ENCODE data around the gene SCRT2.

The SCRT2 gene

DNA sequence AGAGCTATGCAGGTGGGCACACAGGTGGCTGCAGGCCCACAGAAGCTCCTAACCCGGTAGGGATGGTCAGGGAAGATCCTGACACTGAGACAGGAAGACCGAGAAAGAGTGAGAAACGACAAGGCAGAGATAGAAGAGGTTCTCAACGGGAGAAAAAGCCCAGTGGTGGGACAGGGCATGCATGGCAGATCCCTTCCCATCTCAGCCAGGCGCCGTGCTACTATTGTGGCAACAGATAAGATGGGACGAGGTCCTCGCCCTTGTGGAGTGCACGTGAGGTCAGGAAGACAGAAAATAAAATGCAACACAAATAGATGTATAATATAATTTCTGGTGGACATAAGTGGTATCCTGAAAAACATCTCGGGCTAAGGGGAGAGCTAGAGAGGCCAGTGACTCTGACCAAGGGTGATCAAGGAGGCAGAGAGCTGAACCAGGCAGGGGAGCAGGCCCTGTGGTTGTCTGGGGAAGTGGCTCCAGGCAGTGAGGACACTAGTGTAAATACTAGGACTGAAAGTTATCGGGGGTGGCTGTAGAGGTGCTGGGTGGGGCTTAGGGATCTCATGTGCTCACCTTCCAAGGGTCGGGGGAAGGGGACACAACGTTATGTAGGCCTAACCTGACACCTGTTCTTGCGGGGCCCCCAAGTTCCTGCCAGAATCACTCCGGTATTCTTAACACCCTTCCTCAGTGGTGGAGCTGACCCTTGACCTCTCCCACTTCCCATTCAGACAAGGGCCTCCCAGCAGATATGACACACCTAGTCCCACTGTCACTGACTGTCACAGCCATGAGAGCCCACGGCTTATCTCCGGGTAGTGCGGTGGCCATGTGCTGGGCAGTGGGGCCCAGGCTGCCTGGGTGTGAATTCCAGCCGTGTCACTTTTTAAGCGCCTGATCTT, 23.6 kb downstream of the SCRT2 start:
- TF ChIP-seq CTCF (IDR thresholded peaks at IDR 0.05; ENCODE audit: extremely low read depth, insufficient read depth, missing control alignments): no peak
- DNase-seq (ENCODE audit: low spot score): no peak

DNA sequence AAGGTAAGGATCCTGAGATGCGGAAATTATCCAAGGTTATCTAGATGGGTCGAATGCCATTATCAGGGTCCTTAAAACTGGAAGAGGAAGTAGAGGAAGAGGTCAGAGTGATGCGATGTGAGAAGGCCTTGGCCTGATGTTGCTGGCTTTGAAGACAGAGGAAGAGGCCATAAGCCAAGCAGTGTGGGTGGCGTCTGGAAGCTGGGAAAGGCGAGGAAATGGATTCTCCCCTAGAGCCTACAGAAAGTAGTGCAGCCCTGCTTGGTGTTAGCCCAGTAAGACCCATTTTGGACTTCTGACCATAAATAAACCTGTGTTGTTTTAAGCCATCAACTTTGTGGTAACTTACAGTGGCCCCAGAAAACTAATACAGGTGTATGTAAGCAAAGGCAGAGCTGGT, 24.6 kb downstream of the SCRT2 start:
- in situ Hi-C loops (cut with MboI; ENCODE audit: low pct_unique_long_range_greater_than_20kb, low sequenced_read_pairs, unreplicated experiment): no loop called here
- TF ChIP-seq CTCF (IDR thresholded peaks at IDR 0.05; ENCODE audit: extremely low read depth, insufficient read depth, missing control alignments): no peak
- no peak for DNase-seq (ENCODE audit: low spot score)

More for the DNA sequence above, 23.6 kb downstream of the SCRT2 start:
- in situ Hi-C loops (cut with MboI; ENCODE audit: low pct_unique_long_range_greater_than_20kb, low sequenced_read_pairs, unreplicated experiment): no loop called here

DNA sequence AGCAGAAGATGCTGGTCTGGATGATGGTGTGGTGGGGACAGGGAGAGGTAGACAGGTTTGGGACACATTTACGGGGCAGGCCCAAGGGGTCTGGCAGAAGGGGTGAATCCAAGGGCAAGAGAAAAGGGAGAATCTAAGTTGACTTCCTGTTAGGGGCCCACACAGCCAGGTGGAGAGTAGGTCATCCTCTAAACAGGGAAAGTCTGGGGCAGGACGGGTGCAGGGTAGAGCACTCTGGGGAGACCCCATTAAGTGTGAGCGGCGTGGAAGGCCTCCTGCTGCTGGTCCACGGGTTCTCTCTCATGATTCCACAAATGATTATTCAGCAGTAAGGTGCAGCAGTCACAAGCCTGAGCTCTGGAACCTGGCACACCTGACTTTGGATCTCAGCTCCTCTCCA, 25.3 kb downstream of the SCRT2 start:
- TF ChIP-seq CTCF (IDR thresholded peaks at IDR 0.05; ENCODE audit: extremely low read depth, insufficient read depth, missing control alignments): no peak
- no peak for DNase-seq (ENCODE audit: low spot score)
- in situ Hi-C loops (cut with MboI; ENCODE audit: low pct_unique_long_range_greater_than_20kb, low sequenced_read_pairs, unreplicated experiment): no loop called here

- TF ChIP-seq CTCF (IDR thresholded peaks at IDR 0.05; ENCODE audit: extremely low read depth, insufficient read depth, missing control alignments): no peak
- in situ Hi-C loops (cut with MboI; ENCODE audit: low pct_unique_long_range_greater_than_20kb, low sequenced_read_pairs, unreplicated experiment): loop anchor here (10.0 kb wide), 1 partner anchor 83 kb away; no protein-coding TSS in a partner anchor
- no peak for DNase-seq (ENCODE audit: low spot score)
These were observed 28.1 kb downstream of the SCRT2 start for GRCh38 chr20:647479-648019.

DNA sequence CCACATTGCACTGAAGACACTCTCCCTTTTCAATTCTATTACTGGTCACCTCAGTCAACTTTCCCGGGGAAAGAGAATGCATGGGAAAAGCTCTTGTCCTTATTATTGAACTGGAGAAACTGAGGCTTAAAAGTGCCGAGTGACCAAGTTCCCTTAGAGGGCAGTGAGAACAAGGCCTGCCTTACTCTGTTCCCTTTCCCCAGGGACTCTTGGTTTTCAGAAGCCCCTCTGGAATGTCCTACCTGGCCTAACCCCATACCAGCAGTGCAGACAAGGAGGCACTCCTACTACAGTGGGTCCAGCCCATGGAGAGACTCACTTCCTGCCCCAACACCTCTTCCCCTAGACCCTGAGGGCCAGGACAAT, 28.8 kb downstream of the SCRT2 start:
- no peak for DNase-seq (ENCODE audit: low spot score)
- TF ChIP-seq CTCF (IDR thresholded peaks at IDR 0.05; ENCODE audit: extremely low read depth, insufficient read depth, missing control alignments): no peak
- in situ Hi-C loops (cut with MboI; ENCODE audit: low pct_unique_long_range_greater_than_20kb, low sequenced_read_pairs, unreplicated experiment): loop anchor here (10.0 kb wide), 1 partner anchor 82 kb away; no protein-coding TSS in a partner anchor

GRCh38 chr20:646107-646867, 29.3 kb downstream of the SCRT2 start:
- DNase-seq (ENCODE audit: low spot score): no peak
- no peak for TF ChIP-seq CTCF (IDR thresholded peaks at IDR 0.05; ENCODE audit: extremely low read depth, insufficient read depth, missing control alignments)
- in situ Hi-C loops (cut with MboI; ENCODE audit: low pct_unique_long_range_greater_than_20kb, low sequenced_read_pairs, unreplicated experiment): loop anchor here (10.0 kb wide), 1 partner anchor 81 kb away; no protein-coding TSS in a partner anchor
